Prostate gland (tissue), 2 donors: Measurements from ENCODE around the gene JADE1. TPM values are rescaled to one million over a fixed set of nuclear protein-coding genes. Genes with fewer than 3 reads are reported as not detected.

ENCODE experiments used
- DNase-seq: peaks from one replicate; pipeline ENCODE4 v3.0.0-alpha.2; 2019; ENCODE audit warnings: low spot score
- H3K27ac ChIP-seq, 2 donors: fragments of 200-600 bp; sonication (generic); 2 replicates each; pipeline ENCODE4 v1.5.1; 2017 to 2019
- H3K27me3 ChIP-seq: fragments of 200-600 bp; sonication (generic); replicated peaks from 2 replicates; pipeline ENCODE4 v1.5.1; 2019; ENCODE audit not compliant: insufficient read depth
- H3K36me3 ChIP-seq, 2 donors: fragments of 200-600 bp; sonication (generic); 1 replicate in 1 of 2; 2 replicates in 1 of 2; pipeline versions ENCODE4 v1.5.1 to v1.8.1; 2017 to 2019
- H3K4me1 ChIP-seq: fragments of 200-600 bp; sonication (generic); replicated peaks from 2 replicates; pipeline ENCODE4 v1.5.1; 2019
- H3K4me3 ChIP-seq, 2 donors: fragments of 200-600 bp; sonication (generic); 2 replicates each; pipeline ENCODE4 v1.5.1; 2017 to 2019
- H3K9me3 ChIP-seq: fragments of 200-600 bp; sonication (generic); 2 replicates; pipeline ENCODE4 v1.5.1; 2017
- CTCF ChIP-seq, 4 experiments: fragments of 200-600 bp in 2 of 4; fragments of 450-650 bp in 2 of 4; sonication (generic) in 2 of 4; IDR thresholded peaks; 1 replicate in 3 of 4; 2 replicates in 1 of 4; pipeline ENCODE4 v1.5.1; 2016 to 2019; ENCODE audit warnings: antibody characterized with exemption in 4 of 4, mild to moderate bottlenecking in 2 of 4, moderate library complexity in 2 of 4
- POLR2A ChIP-seq: fragments of 450-650 bp; IDR thresholded peaks from one replicate; pipeline ENCODE4 v1.6.1; 2016; ENCODE audit warnings: antibody characterized with exemption, mild to moderate bottlenecking
- POLR2AphosphoS5 ChIP-seq: sonication (generic); formaldehyde crosslinking; IDR thresholded peaks from one replicate; pipeline ENCODE4 v1.6.1; 2017; ENCODE audit warnings: antibody characterized with exemption
- WGBS: methylation state at CpG from one replicate; pipeline ENCODE4 v1.1.5; 2018; 5-methylcytosine and 5-hydroxymethylcytosine counted together
- intact Hi-C: fragments of 100-400 bp; cut with DNase I; formaldehyde crosslinking; loops from one replicate; pipeline ENCODE4 v1.14.2; 2022
- total RNA-seq, 2 donors: library from RNA; depleted of rRNA; stranded (reverse); fragments of >200 nt; gene quantifications; one replicate each; pipeline ENCODE4 v1.1.0, GENCODE V29; 2016

The JADE1 gene
- total RNA-seq, 2 donors from 2014 or later, result 31.6 to 33.9 TPM

- Histone ChIP-seq H3K27ac (no peak overlapping the region), H3K9me3 (no peaks in the 10 kb centered on the region), H3K4me3 (no peak overlapping the region), H3K4me1 (no peaks in the 10 kb centered on the region), H3K27me3 (no peaks in the 10 kb centered on the region), H3K36me3 (peaks cover 2 to 7% of the 10 kb centered on the region in 2 donors)
- 93% methylated on average over 2 of the region's 2 CpGs for WGBS
- TF ChIP-seq POLR2AphosphoS5 (no peak), POLR2A (no peak), CTCF (IDR thresholded peaks at IDR 0.05) (no peak)
- DNase-seq, result no peak
- intact Hi-C loops, result loop anchor here (10.0 kb wide), 1 partner anchor 481 kb away; no protein-coding TSS in a partner anchor
Observed at GRCh38 chr4:128866269-128866668, 56.8 kb downstream of the JADE1 start.

DNA sequence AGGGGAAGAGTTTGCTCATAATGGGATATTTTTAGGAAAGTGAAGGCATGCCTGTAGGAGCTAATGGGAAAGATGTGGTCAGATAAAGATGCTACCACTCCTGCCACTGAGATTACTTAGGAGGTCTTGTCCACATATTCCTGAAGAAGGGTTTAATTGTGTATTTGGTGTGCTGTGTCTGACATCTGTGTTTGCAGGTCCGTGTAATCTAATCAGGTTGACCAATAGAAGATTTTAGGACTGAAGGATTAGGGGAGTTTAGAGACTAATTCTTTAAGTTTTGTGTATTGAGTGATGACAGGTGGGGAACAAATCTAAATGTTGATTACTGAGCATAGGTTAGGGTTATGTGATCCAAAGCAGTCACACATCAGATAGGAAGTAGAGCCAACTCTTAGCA is 57.2 kb downstream of the JADE1 start:
- Histone ChIP-seq H3K36me3 (peaks cover 4% of the 10 kb centered on the region in 2 donors), H3K9me3 (no peaks in the 10 kb centered on the region), H3K27me3 (no peaks in the 10 kb centered on the region), H3K27ac (no peak overlapping the region), H3K4me3 (no peak overlapping the region), H3K4me1 (no peaks in the 10 kb centered on the region)
- intact Hi-C loops, result loop anchor here (10.0 kb wide), 1 partner anchor 482 kb away; no protein-coding TSS in a partner anchor
- TF ChIP-seq POLR2A, result no peak
- TF ChIP-seq CTCF (IDR thresholded peaks at IDR 0.05), result no peak
- no peak for TF ChIP-seq POLR2AphosphoS5
- DNase-seq, result no peak
- 82% methylated on average over 1 of the region's 1 CpG for WGBS

GRCh38 chr4:128868758-128869157 is 59.3 kb downstream of the JADE1 start:
- TF ChIP-seq POLR2AphosphoS5, result no peak
- no peak for TF ChIP-seq CTCF (IDR thresholded peaks at IDR 0.05)
- TF ChIP-seq POLR2A, result no peak
- H3K9me3 ChIP-seq, result no peaks in the 10 kb centered on the region
- H3K4me1 ChIP-seq, result no peaks in the 10 kb centered on the region
- WGBS, result 96% methylated on average over 3 of the region's 3 CpGs
- no peaks in the 10 kb centered on the region for H3K27me3 ChIP-seq
- H3K36me3 ChIP-seq, result peaks cover 0 to 4% of the 10 kb centered on the region in 2 donors
- no peak overlapping the region for H3K27ac ChIP-seq
- no peak overlapping the region for H3K4me3 ChIP-seq
- intact Hi-C loops, result loop anchor here (10.0 kb wide), 1 partner anchor 484 kb away; no protein-coding TSS in a partner anchor
- no peak for DNase-seq

GRCh38 chr4:128869776-128870509 is 60.4 kb downstream of the JADE1 start:
- H3K27ac ChIP-seq, result no peak overlapping the region
- peaks cover 0 to 4% of the 10 kb centered on the region in 2 donors for H3K36me3 ChIP-seq
- H3K9me3 ChIP-seq, result no peaks in the 10 kb centered on the region
- intact Hi-C loops, result loop anchor here (10.0 kb wide), 1 partner anchor 485 kb away; no protein-coding TSS in a partner anchor
- no peaks in the 10 kb centered on the region for H3K27me3 ChIP-seq
- TF ChIP-seq CTCF (IDR thresholded peaks at IDR 0.05), result no peak
- no peak overlapping the region for H3K4me3 ChIP-seq
- WGBS, result 88% methylated on average over 2 of the region's 2 CpGs
- no peaks in the 10 kb centered on the region for H3K4me1 ChIP-seq
- DNase-seq, result no peak

GRCh38 chr4:128871948-128872347 is 62.4 kb downstream of the JADE1 start:
- DNase-seq, result no peak
- Histone ChIP-seq H3K36me3 (peaks cover 0 to 4% of the 10 kb centered on the region in 2 donors), H3K4me1 (no peaks in the 10 kb centered on the region), H3K9me3 (no peaks in the 10 kb centered on the region), H3K27me3 (no peaks in the 10 kb centered on the region), H3K4me3 (no peak overlapping the region), H3K27ac (no peak overlapping the region)
- intact Hi-C loops, result no loop called here
- TF ChIP-seq POLR2AphosphoS5 (no peak), POLR2A (no peak), CTCF (IDR thresholded peaks at IDR 0.05) (no peak)
- 96% methylated on average over 9 of the region's 9 CpGs for WGBS
